CD8-positive, alpha-beta memory T cell (primary cell): ENCODE measurements around the gene NAALADL2. TPM values are rescaled to one million over a fixed set of nuclear protein-coding genes. Genes with fewer than 3 reads are reported as not detected.
"Not testable (repeated sequence)": the region's sequence is repeated elsewhere in the genome, so short reads cannot be mapped to it uniquely, and the experiment has no call there.

Experiments
- CTCF ChIA-PET: fragments of 350-600 bp; sonication (Branson Sonifier 250); formaldehyde crosslinking; loops from one replicate; lab custom pipeline; 2021; ENCODE audit warnings: antibody characterized with exemption; lab: Charles Lee
- POLR2A ChIA-PET: fragments of 350-600 bp; sonication (Branson Sonifier 250); formaldehyde crosslinking; loops from one replicate; lab custom pipeline; 2021; ENCODE audit warnings: antibody characterized with exemption; lab: Charles Lee
- DNase-seq, 5 donors: peaks; one replicate each; pipeline versions ENCODE4 v3.0.0 to v3.0.0-alpha.2; 2020 to 2022; ENCODE audit warnings: mixed read lengths in 1 of 5
- H3K27ac ChIP-seq: one replicate; pipeline ENCODE4 v1.7.0; 2013; ENCODE audit warnings: low read depth, mild to moderate bottlenecking, low read length, moderate library complexity
- H3K27me3 ChIP-seq: 2 replicates; pipeline ENCODE4 v1.7.0; 2013; ENCODE audit warnings: low read length, mild to moderate bottlenecking; ENCODE audit not compliant: insufficient read depth, poor library complexity, severe bottlenecking
- H3K36me3 ChIP-seq: 2 replicates; pipeline ENCODE4 v1.7.0; 2013; ENCODE audit warnings: mild to moderate bottlenecking, low read length, moderate library complexity; ENCODE audit not compliant: insufficient read depth
- H3K4me1 ChIP-seq: 2 replicates; pipeline ENCODE4 v1.7.0; 2013; ENCODE audit warnings: mild to moderate bottlenecking, low read length, moderate library complexity; ENCODE audit not compliant: insufficient read depth
- H3K4me3 ChIP-seq: 2 replicates; pipeline ENCODE4 v1.7.0; 2013; ENCODE audit warnings: mild to moderate bottlenecking, low read length
- H3K9me3 ChIP-seq: 2 replicates; pipeline ENCODE4 v1.7.0; 2013; ENCODE audit warnings: mild to moderate bottlenecking, low read length
- H3K27ac Mint-ChIP-seq, 8 donors: one replicate each; pipeline ENCODE4 v1.8.0; 2020 to 2021; ENCODE audit warnings: mixed read lengths in 8 of 8, mild to moderate bottlenecking in 6 of 8, inconsistent platforms in 3 of 8, moderate library complexity in 3 of 8
- H3K27me3 Mint-ChIP-seq, 2 donors: one replicate each; pipeline ENCODE4 v1.8.0; 2020 to 2021; ENCODE audit warnings: mixed read lengths in 2 of 2, mild to moderate bottlenecking in 1 of 2, moderate library complexity in 1 of 2
- H3K36me3 Mint-ChIP-seq, 3 donors: one replicate each; pipeline ENCODE4 v1.8.0; 2020 to 2021; ENCODE audit warnings: mixed read lengths in 3 of 3, inconsistent platforms in 1 of 3, mild to moderate bottlenecking in 1 of 3
- H3K4me1 Mint-ChIP-seq, 3 donors: one replicate each; pipeline ENCODE4 v1.8.0; 2020 to 2021; ENCODE audit warnings: mixed read lengths in 3 of 3, inconsistent platforms in 1 of 3, mild to moderate bottlenecking in 1 of 3
- H3K4me3 Mint-ChIP-seq, 7 donors: one replicate each; pipeline ENCODE4 v1.8.0; 2020 to 2021; ENCODE audit warnings: mixed read lengths in 7 of 7, mild to moderate bottlenecking in 6 of 7, moderate library complexity in 4 of 7, inconsistent platforms in 2 of 7
- H3K9me3 Mint-ChIP-seq, 5 donors: one replicate each; pipeline ENCODE4 v1.8.0; 2020 to 2022; ENCODE audit warnings: mixed read lengths in 5 of 5, mild to moderate bottlenecking in 3 of 5, moderate library complexity in 2 of 5, inconsistent platforms in 1 of 5
- polyA plus RNA-seq: library from polyadenylated mRNA; unstranded; fragments of 300-500 nt; fragmentation: Illumina TruSeq; gene quantifications from one replicate; pipeline ENCODE4 v1.2.3, GENCODE V29; 2021
- total RNA-seq, 2 experiments: library from RNA; stranded (reverse); gene quantifications; one replicate each; pipeline ENCODE4 v1.2.3, GENCODE V29; 2021

Gene NAALADL2
- total and polyA plus RNA-seq, 3 experiments from 2014 or later, result not detected

- Mint-ChIP-seq H3K27ac (no peak overlapping the region), H3K36me3 (no peaks in the 10 kb centered on the region), H3K4me1 (no peaks in the 10 kb centered on the region), H3K4me3 (no peak overlapping the region), H3K9me3 (peaks cover 0 to 29% (median 3%) of the 10 kb centered on the region in 5 donors), H3K27me3 (no peaks in the 10 kb centered on the region)
- H3K4me3 ChIP-seq, result no peak overlapping the region
- no peaks in the 10 kb centered on the region for H3K27me3 ChIP-seq
- POLR2A ChIA-PET, result no interaction called here
- no peaks in the 10 kb centered on the region for H3K9me3 ChIP-seq
- CTCF ChIA-PET, result no interaction called here
- H3K4me1 ChIP-seq, result no peaks in the 10 kb centered on the region
- H3K27ac ChIP-seq, result no peak overlapping the region
- H3K36me3 ChIP-seq, result no peaks in the 10 kb centered on the region
- DNase-seq, result no peak
These were observed 552.3 kb downstream of the NAALADL2 start for GRCh38 chr3:175411405-175411804.

GRCh38 chr3:175411946-175412345, 552.8 kb downstream of the NAALADL2 start:
- H3K27me3 ChIP-seq, result no peaks in the 10 kb centered on the region
- H3K9me3 ChIP-seq, result no peaks in the 10 kb centered on the region
- H3K27ac ChIP-seq, result no peak overlapping the region
- H3K4me3 ChIP-seq, result no peak overlapping the region
- H3K9me3 Mint-ChIP-seq, result peaks cover 0 to 29% (median 3%) of the 10 kb centered on the region in 5 donors
- H3K4me3 Mint-ChIP-seq, result no peak overlapping the region
- H3K27me3 Mint-ChIP-seq, result no peaks in the 10 kb centered on the region
- no peaks in the 10 kb centered on the region for H3K36me3 Mint-ChIP-seq
- no peak overlapping the region for H3K27ac Mint-ChIP-seq
- ChIA-PET CTCF (no interaction called here), POLR2A (no interaction called here)
- H3K36me3 ChIP-seq, result no peaks in the 10 kb centered on the region
- H3K4me1 ChIP-seq, result no peaks in the 10 kb centered on the region
- no peaks in the 10 kb centered on the region for H3K4me1 Mint-ChIP-seq
- DNase-seq, result no peak

GRCh38 chr3:175413926-175414325, 554.8 kb downstream of the NAALADL2 start:
- no peaks in the 10 kb centered on the region for H3K4me1 Mint-ChIP-seq
- H3K27ac Mint-ChIP-seq, result no peak overlapping the region
- no peaks in the 10 kb centered on the region for H3K27me3 Mint-ChIP-seq
- H3K4me1 ChIP-seq, result no peaks in the 10 kb centered on the region
- no peaks in the 10 kb centered on the region for H3K36me3 ChIP-seq
- no peak overlapping the region for H3K27ac ChIP-seq
- H3K9me3 ChIP-seq, result no peaks in the 10 kb centered on the region
- POLR2A ChIA-PET, result no interaction called here
- H3K27me3 ChIP-seq, result no peaks in the 10 kb centered on the region
- no peaks in the 10 kb centered on the region for H3K36me3 Mint-ChIP-seq
- no peak overlapping the region for H3K4me3 ChIP-seq
- CTCF ChIA-PET, result no interaction called here
- no peak overlapping the region for H3K4me3 Mint-ChIP-seq
- H3K9me3 Mint-ChIP-seq, result peaks cover 0 to 39% (median 6%) of the 10 kb centered on the region in 5 donors
- DNase-seq, result no peak

GRCh38 chr3:175416600-175416999, 557.5 kb downstream of the NAALADL2 start:
- ChIA-PET CTCF (no interaction called here), POLR2A (no interaction called here)
- no peaks in the 10 kb centered on the region for H3K4me1 ChIP-seq
- H3K27me3 ChIP-seq, result no peaks in the 10 kb centered on the region
- no peak overlapping the region for H3K27ac ChIP-seq
- H3K27me3 Mint-ChIP-seq, result no peaks in the 10 kb centered on the region
- H3K27ac Mint-ChIP-seq, result no peak overlapping the region
- no peak overlapping the region for H3K4me3 Mint-ChIP-seq
- no peaks in the 10 kb centered on the region for H3K9me3 ChIP-seq
- no peak overlapping the region for H3K4me3 ChIP-seq
- no peaks in the 10 kb centered on the region for H3K36me3 ChIP-seq
- no peaks in the 10 kb centered on the region for H3K36me3 Mint-ChIP-seq
- H3K9me3 Mint-ChIP-seq, result peaks cover 0 to 31% (median 2%) of the 10 kb centered on the region in 5 donors
- DNase-seq, result no peak
- no peaks in the 10 kb centered on the region for H3K4me1 Mint-ChIP-seq

- H3K36me3 Mint-ChIP-seq, result no peaks in the 10 kb centered on the region
- no peak overlapping the region for H3K27ac Mint-ChIP-seq
- no peak for DNase-seq
- POLR2A ChIA-PET, result no interaction called here
- H3K4me3 Mint-ChIP-seq, result no peak overlapping the region
- H3K27ac ChIP-seq, result no peak overlapping the region
- no peaks in the 10 kb centered on the region for H3K4me1 Mint-ChIP-seq
- CTCF ChIA-PET, result no interaction called here
- no peak overlapping the region for H3K4me3 ChIP-seq
- peaks cover 0 to 35% (median 4%) of the 10 kb centered on the region in 5 donors for H3K9me3 Mint-ChIP-seq
- no peaks in the 10 kb centered on the region for H3K36me3 ChIP-seq
- H3K27me3 Mint-ChIP-seq, result no peaks in the 10 kb centered on the region
- H3K4me1 ChIP-seq, result no peaks in the 10 kb centered on the region
- no peaks in the 10 kb centered on the region for H3K9me3 ChIP-seq
- no peaks in the 10 kb centered on the region for H3K27me3 ChIP-seq
These were observed 558.3 kb downstream of the NAALADL2 start for GRCh38 chr3:175417426-175417825.

GRCh38 chr3:175421902-175422301, 562.8 kb downstream of the NAALADL2 start:
- no peak overlapping the region for H3K27ac Mint-ChIP-seq
- Histone ChIP-seq H3K27ac (no peak overlapping the region), H3K4me3 (no peak overlapping the region), H3K4me1 (no peaks in the 10 kb centered on the region), H3K9me3 (no peaks in the 10 kb centered on the region), H3K36me3 (no peaks in the 10 kb centered on the region), H3K27me3 (no peaks in the 10 kb centered on the region)
- no peaks in the 10 kb centered on the region for H3K4me1 Mint-ChIP-seq
- H3K4me3 Mint-ChIP-seq, result no peak overlapping the region
- H3K36me3 Mint-ChIP-seq, result no peaks in the 10 kb centered on the region
- no peaks in the 10 kb centered on the region for H3K27me3 Mint-ChIP-seq
- CTCF ChIA-PET, result no interaction called here
- no peak for DNase-seq
- peaks cover 0 to 21% (median 6%) of the 10 kb centered on the region in 5 donors for H3K9me3 Mint-ChIP-seq
- POLR2A ChIA-PET, result no interaction called here

GRCh38 chr3:175422744-175423143, 563.6 kb downstream of the NAALADL2 start:
- H3K27me3 Mint-ChIP-seq, result no peaks in the 10 kb centered on the region
- H3K4me1 Mint-ChIP-seq, result no peaks in the 10 kb centered on the region
- H3K36me3 Mint-ChIP-seq, result no peaks in the 10 kb centered on the region
- Histone ChIP-seq H3K4me1 (no peaks in the 10 kb centered on the region), H3K27ac (no peak overlapping the region), H3K9me3 (no peaks in the 10 kb centered on the region), H3K4me3 (no peak overlapping the region), H3K36me3 (no peaks in the 10 kb centered on the region), H3K27me3 (no peaks in the 10 kb centered on the region)
- ChIA-PET POLR2A (no interaction called here), CTCF (no interaction called here)
- H3K4me3 Mint-ChIP-seq, result no peak overlapping the region
- no peak for DNase-seq
- H3K9me3 Mint-ChIP-seq, result peaks cover 0 to 15% (median 4%) of the 10 kb centered on the region in 5 donors
- H3K27ac Mint-ChIP-seq, result no peak overlapping the region

- CTCF ChIA-PET, H3K27me3 ChIP-seq, H3K36me3 Mint-ChIP-seq: not testable (repeated sequence)
These were observed 564.7 kb downstream of the NAALADL2 start for GRCh38 chr3:175423848-175424247.

GRCh38 chr3:175426805-175427204, 567.7 kb downstream of the NAALADL2 start:
- Mint-ChIP-seq H3K9me3 (peaks cover 0 to 6% (median 0%) of the 10 kb centered on the region in 5 donors), H3K27ac (no peak overlapping the region), H3K4me1 (no peaks in the 10 kb centered on the region), H3K36me3 (no peaks in the 10 kb centered on the region), H3K27me3 (no peaks in the 10 kb centered on the region), H3K4me3 (no peak overlapping the region)
- Histone ChIP-seq H3K36me3 (no peaks in the 10 kb centered on the region), H3K4me3 (no peak overlapping the region), H3K27me3 (no peaks in the 10 kb centered on the region), H3K4me1 (no peaks in the 10 kb centered on the region), H3K27ac (no peak overlapping the region), H3K9me3 (no peaks in the 10 kb centered on the region)
- no peak for DNase-seq
- CTCF ChIA-PET, result no interaction called here
- POLR2A ChIA-PET, result no interaction called here

More at GRCh38 chr3:175423848-175424247, 564.7 kb downstream of the NAALADL2 start:
- H3K9me3 ChIP-seq, H3K4me3 ChIP-seq, DNase-seq, POLR2A ChIA-PET, H3K27me3 Mint-ChIP-seq, H3K27ac ChIP-seq, H3K27ac Mint-ChIP-seq, H3K36me3 ChIP-seq, H3K4me3 Mint-ChIP-seq, H3K4me1 ChIP-seq, H3K4me1 Mint-ChIP-seq: not testable (repeated sequence)
- peaks cover 0 to 12% (median 3%) of the 10 kb centered on the region in 5 donors for H3K9me3 Mint-ChIP-seq
